NCI-H748 (cell line): ENCODE data around the gene RNF182.
"Not testable (repeated sequence)": the region's sequence is repeated elsewhere in the genome, so short reads cannot be mapped to it uniquely, and the experiment has no call there.

Experiments
- DNase-seq: peaks from one replicate; lab custom pipeline; 2025; ENCODE audit not compliant: unreplicated experiment; lab: John Stamatoyannopoulos, UW

The RNF182 gene

DNA sequence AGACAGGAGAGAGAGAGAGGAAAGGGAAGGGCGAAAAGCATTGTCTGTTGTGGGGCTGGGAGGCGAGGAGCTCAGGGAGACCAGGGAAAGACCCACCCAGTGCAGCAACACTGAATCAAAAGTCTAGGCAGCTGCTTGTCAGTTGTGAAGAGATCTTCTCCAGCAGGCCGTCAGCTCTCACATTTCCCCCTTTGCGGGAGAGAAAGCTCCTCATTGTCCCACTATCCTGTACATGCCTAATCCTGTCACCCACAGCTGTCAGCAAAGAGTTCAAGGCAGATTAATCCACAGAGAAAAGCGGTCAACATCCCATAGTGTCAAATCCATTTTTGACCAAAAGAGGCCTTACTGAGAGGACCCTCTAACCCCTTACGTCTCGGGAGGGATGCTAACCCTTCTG is 27.3 kb downstream of the RNF182 start:
- no peak for DNase-seq

DNA sequence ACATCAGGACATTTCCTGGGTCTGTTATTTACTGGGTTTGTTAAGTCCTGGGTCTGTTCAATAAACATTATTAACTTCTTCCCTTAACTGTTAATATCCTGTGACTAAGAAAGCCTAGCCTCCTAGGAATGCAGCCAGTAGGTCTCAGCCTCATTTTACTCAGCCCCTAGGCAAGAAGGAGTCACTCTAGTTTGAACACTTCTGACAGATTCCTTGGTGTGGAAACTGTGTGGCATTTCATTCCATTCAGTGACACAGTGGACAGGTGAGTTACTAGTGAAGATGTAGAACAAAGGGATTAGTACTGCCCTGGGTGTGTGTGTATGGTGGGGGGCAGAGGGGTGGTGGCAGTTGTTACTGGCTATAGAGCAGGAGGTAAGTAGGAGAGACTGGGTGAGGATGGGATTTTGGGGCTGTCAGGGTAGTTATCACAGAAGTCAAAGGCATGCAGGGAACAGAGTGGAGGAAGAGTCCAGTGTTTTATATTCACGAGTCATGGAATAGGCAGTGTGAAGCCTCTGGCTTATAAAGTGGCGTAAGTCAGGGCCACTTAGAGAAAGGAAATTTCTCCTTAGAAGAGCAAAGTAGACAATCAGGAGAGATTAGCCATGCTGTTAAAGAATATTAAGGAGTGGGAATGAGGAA is 28.4 kb downstream of the RNF182 start:
- DNase-seq, result no peak

DNA sequence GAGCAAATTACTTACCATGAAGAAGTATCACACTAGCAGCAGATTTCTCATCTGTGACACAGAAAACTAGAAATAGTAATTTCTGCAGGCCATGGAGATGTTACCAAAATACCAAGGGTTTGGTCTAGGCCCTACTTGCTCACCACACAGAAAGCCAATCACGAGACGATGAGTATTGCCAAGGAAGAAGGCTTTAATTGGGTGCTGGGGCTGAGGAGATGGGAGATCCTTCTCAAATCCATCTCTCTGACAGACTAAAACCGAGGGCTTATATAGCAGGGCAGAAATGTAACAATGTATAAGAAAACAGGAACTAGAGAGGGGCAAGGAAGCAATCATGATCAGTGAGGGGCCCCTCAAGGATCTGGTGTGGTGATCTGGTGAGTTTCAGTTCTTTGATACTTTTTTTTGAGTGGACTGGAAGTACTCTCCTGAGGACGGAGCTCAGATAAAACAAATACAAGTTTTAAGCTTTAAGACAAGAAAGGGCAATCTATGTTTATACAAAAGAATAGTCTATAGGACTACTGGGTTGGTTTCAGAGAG is 40.9 kb downstream of the RNF182 start:
- no peak for DNase-seq

DNA sequence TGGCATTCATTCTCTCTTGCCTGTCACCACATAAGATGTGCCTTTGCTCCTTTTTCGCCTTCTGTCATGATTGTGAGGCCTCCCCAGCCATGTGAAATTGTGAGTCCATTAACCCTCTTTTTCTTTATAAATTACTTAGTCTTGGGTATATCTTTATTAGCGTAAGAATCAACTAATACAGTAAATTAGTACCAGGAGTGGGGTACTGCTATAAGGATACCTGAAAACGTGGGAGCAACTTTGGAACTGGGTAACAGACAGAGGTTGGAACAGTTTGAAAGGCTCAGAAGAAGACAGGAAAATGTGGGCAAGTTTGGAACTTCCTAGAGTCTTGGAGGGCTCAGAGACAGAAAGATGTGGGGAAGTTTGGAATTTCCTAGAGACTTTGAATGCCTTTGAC is 46.6 kb downstream of the RNF182 start:
- DNase-seq, result no peak

DNA sequence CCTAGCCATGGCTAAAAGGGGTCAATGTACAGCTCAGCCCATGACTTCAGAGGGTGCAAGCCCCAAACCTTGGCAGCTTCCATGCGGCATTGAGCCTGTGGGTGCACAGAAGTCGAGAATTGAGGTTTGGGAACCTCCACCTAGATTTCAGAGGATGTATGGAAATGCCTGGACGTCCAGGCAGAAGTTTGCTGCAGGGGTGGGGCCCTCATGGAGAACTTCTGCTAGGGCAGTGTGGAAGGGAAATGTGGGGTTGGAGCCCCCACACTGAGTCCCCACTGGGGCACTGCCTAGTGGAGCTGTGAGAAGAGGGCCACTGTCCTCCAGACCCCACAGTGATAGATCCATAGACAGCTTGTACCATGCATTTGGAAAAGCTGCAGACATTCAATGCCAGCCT is 47.9 kb downstream of the RNF182 start:
- not testable (repeated sequence) for DNase-seq

DNA sequence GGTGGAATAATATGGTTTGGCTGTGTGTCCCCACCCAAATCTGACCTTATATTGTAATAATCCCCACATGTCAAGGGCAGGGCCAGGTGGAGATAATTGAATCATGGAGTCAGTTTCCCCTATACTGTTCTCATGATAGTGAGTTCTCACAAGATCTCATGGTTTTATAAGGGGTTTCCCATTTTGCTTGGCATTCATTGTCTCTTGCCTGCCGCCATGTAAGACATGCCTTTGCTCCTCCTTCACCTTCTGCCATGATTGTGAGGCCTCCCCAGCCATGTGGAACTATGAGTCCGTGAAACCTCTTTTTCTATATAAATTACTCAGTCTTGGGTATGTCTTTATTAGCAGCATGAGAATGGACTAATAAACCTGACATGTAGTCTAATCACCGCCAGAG is 48.7 kb downstream of the RNF182 start:
- DNase-seq, result not testable (repeated sequence)

DNA sequence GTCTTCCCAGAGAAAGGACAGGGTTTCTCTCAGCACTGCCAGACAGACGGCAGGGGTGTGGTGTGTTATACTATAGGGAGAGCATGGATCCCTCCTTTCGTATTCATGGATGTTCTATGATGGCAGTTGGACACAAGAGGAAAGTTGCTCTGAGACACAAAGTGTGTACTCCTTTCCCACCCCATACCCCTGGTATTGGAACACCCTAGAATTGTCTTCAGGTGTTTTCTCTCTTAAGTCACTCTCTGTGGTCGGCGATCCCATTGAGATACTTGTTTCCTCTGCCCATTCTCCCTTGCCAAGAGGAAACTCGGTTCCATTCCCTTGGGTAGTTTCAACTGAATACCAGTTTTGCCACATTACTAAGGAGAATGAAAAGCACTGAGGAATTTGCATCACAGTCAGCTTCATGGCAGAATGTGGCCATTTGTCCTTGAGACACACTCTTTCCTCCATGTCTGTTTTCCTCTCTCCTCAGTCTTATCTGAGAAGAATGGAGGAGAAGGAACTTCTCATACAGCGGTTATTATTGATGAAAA is 53.4 kb downstream of the RNF182 start:
- no peak for DNase-seq

DNA sequence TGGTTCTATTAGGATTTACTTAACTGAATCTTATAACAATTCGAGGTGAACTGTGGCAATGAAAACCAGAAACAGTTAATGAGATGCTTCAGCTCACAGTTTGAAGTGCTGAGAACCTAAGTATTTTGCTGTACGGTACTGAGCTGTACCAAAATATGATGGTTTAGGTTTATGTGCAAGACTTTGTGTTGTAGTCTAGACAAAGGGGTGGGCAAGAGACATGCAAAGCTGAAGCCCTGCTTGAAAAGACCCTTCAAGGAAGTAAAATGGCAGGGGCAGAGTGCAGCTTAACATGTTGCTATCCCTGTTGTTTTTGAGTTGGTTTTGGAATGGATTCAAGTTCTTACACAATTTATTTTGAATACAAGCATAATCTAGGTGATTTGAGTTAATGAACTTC is 54.0 kb downstream of the RNF182 start:
- no peak for DNase-seq

DNA sequence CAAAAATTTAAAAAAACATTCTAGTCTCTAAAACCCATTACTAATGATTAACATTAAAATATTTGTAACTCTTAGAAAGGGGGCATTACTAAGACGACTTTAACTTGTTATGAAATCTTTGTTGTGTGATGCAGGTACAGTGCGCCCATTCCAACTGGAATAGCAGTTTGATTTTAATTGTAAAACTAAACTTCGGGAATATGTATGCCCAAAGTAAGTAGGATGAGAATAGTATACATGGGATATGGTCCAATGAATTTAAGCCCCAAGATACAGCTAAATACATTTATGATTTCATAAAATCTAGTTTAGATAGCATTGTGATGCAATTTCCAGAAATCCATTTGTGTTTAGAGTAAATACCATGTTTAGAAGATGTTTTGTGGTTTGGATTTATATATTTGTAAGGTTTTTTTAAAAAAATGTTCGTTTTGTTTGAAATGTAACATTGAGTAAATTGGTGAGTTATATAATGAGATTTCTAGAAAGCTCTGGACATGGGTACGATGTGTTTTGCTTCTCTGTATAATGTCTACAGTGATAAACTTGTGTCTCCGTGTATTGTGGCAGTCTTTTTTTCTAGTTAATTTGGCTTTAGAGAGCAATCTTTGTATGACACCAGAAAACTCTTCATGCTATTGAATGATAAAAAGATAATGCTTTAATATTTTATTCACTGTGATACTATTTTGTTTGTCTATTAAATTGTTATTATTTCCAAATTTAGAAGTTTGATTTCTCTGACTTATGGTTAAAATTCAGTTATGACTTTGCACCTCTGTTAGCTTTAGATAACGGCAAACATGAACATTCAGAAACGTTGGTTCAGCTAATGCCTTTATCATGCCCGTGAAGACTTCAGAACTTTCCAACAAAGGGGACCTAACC is 54.8 kb downstream of the RNF182 start:
- no peak for DNase-seq

DNA sequence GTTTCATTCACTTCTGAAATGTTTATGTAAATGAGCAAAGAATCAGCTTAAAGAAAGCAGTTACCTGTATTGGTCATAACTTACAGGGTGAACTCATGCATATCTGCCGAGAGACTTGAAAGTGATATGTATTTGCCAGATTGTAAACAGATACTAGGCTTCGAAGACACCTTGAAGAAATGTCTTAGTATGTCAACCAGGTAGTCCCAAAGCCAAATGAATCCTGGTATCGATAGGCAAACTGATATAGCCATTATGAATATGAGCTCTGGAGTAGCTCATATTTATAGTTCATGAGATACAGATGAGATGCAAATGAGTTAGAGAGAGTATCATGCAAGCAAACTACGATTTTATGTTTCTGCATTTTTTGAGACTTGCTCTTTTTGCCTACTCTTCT is 55.8 kb downstream of the RNF182 start:
- no peak for DNase-seq

DNA sequence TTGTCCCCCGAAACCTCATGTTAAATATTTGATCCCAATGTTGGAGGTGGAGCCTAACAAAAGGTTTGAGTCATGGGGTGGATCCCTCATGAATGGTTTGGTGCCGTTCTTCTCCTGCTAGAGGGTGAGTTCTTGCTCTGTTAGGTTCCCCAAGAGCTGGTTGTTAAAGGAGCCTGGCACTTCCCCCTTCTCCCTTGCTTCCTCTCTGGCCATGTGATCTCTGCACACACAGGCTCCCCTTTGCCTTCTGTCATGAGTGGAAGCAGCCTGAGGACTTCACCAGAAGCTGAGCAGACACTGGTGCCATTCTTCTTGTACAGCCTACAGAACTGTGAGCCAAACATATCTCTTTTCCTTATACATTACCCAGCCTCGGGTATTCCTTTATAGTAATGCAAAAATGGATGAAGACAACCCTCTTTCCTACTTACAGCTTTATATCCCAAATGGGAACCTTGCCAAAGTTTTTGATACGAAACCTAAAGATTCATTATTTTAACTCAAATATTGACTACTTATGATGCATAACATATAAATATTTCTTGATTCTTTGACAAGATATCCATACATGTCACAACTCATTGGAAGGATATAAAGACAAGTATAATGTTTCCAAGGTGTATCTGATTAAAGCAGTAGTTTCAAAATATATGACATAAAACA is 61.0 kb downstream of the RNF182 start:
- no peak for DNase-seq

DNA sequence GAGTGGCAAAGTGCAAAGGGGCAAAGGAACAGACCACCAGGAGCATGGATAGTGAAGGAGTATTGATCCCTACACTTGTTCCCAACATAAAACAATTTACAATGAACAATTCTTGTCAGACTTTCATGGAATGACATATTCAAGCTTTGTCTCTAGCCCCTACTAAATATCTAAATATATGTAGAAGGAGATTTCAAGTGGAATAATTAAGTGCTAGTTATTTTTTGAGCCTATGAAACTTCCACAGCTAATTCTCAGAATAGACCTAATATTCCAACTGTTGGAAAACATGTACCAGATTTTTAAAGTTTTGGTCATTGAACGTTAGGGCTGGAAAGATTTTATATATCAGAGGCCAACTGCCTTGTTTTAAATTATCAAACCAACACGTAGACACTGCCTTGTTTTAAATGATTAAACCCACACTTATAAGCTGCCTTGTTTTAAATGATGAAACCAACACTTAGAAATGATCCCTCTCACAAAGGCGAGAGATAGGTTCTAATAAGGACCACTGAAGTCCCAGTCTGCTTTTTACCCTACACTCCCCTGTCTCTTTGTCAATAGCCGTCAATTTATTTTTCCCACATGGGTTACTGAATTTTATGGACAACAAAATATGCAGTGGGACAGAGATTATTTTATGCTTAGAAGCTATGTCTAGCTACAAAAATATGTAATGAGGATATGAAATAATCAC is 62.1 kb downstream of the RNF182 start:
- DNase-seq, result no peak

DNA sequence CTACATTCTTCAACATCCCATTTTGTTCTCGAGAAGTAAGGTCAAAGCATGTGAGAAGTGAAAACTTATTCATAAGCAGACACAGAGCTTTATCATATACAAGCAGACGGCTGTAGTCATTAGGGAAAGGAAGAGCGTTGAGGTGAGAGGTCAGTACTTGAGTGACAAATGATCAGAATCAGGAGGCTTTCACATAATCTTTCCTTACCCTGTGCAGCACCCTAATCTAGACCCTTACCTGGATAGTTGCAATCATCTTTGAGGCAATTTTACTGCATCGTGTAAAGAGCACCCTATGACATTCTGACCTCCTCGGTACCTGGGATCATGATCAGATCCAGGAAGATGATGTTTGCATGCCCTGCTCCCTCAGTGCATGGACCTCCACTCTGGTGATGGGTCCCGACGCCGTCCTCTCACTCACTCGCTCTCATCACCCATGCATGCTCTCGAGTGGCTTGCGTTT is 62.7 kb downstream of the RNF182 start:
- DNase-seq, result no peak

DNA sequence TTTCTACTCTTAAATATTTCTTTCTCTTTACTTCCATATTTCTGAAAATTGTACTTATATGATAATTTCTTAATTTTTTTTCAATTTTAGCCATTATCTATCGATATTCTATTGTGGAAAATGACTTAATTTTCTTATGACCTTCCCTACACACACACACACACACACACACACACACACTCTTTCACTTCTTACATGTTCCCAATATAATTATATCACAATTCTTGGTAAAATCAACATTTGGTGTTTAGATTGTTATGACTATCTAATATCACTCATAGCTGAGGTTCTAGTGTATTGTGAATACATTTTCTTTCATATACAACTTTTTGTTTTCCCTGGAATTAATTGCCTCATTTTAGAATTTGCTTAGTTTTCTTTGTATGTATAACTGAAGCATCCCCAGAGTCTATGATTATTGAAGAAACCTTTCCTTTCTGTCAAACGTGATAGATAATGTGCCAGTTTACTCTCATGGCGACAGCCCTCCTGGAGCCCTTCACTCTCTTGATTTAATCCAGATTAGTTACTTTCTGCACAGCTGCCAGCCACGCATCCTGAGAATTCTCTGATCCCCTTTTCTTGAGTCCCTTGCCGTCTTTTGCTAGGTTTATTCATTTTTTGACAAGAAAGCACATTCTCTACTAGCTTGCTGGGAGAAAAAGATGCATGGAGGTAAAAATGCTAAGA is 63.4 kb downstream of the RNF182 start:
- DNase-seq, result no peak

DNA sequence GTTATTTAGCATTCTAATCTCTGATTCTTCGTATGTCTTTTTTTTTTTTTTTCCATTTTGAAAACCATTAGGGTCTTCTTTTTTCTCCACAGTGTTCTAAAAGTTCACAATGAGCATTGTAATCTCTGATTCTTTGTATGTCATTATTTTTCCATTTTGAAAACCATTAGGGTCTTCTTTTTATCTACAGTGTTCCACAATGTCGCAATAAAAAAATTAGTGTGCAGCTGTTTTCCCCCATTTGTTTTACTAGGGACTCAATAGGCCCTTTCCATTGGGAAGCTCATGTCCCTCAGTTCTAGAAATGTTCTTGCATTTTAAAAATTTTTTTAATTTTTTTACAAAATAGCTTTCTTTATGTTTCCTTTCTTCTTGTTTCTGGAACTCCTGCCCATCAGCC is 64.2 kb downstream of the RNF182 start:
- no peak for DNase-seq

DNA sequence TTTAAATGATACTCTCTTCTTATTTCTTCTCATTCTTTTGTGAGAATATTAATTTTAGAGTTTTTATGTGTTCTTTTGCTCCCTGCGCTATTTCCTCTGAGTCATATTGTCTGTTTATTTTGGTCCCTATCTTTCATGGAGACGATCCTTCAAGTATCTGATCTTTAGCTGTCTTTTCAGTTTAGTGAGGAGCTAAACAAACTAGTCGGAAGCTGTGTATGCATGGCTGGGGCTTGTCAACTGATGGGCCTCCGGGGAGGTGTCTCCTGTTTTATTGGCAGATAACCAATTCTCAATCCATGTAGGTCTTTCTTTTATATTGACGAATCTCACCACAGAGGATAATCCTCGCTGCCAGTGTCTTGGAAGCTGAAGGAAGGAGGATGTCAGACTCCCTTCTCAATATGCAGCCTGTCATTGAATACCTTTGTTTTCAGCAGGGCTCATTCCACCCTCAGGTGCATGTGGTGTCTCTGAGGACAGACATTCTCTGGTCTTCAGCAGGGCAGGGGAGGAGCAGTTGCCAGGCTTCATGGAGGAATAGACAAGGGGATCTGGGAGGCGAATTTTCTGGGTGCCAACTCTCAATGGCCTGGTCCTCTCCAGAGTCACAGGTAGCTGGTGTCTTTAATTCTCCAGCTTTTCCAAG is 64.9 kb downstream of the RNF182 start:
- no peak for DNase-seq

DNA sequence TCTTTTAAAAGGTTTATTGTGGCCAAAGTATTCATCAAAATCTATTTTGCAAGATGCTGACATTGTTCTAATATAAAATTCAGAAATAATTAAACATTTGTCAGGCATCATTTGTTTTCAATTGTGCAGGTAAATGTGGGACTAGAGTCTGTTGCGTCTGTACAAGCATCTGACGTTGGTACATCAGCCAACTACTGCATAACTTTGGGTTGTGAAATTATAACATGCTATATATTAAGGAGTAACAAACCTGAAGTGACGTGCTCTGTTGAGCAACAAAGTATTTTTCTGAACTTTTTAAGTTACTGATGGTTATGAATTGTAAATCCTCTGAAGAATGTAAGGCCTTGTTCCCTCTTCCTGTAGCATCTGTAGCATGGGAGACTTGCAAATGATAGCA is 66.0 kb downstream of the RNF182 start:
- DNase-seq, result no peak

DNA sequence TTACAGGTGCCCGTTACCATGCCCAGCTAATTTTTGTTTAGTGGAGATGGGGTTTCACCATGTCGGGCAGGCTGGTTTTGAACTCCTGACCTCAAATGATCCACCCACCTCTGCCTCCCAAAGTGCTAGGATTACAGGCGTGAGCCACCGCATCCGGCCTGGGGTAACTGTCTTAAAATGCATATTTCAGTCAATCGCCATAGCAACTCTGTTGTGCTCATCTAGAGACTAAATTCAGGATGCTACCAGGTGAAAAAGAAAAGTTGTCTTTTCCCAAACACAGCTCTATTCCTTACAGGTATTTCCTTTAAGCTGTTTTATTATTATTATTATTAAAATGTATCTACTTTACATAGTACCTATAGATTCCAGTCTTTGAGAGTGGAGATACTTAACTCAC is 66.6 kb downstream of the RNF182 start:
- DNase-seq, result no peak

DNA sequence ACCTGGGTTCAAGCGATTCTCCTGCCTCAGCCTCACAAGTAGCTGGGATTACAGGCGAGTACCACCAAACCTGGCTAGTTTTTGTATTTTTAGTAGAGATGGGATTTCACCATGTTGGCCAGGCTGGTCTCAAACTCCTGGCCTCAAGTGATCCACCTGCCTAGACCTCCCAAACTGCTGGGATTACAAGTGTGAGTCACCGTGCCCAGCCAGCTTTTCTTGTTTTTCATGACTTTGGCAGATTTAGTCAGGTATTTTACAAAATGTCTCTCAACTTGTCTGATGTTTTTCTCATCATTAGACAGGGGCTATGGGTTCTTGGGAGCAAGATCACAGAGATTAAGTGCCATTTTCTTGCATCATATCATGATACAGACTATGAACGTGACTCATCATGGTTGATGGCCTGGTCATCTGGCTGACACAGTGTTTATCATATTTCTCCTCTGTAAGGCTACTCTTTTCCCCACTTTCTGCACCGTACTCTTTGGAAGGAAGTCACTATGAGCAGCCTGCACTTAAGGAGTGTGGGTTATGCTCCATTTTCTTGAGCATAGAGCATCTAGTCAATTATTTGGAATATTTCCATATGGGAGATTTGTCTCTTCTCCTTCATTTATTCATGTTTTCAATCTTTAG is 67.8 kb downstream of the RNF182 start:
- DNase-seq, result no peak
